GM11168 (cell line): ENCODE results near the gene CELSR1.
"Not testable (repeated sequence)": the region's sequence is repeated elsewhere in the genome, so short reads cannot be mapped to it uniquely, and the experiment has no call there.

Experiments used
- in situ Hi-C: fragments of 300-500 bp; cut with MboI; formaldehyde crosslinking; loops from one replicate; pipeline ENCODE4 v1.12.0; 2022; ENCODE audit warnings: low sequenced_read_pairs; ENCODE audit not compliant: unreplicated experiment

Gene CELSR1

DNA sequence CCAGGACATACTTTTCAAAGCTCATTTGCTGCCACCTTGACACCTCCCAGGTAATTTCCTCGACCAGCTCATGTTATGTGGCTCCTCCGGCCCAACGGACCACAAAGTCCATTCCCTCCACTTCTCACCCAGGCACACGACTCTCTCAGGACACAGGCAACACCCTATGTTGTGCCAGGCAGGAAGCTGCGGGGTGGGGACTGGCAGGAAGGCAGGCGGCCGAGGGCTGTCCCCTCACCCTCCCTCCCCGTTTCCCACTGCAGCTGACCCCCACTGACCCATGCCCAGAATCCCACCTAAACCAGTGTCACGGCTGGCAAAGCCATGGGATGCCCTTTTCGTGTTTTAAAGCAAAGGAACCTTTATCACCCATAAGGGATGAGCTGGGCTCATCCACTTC lies 20.8 kb downstream of the CELSR1 start:
- in situ Hi-C loops = no loop called here

DNA sequence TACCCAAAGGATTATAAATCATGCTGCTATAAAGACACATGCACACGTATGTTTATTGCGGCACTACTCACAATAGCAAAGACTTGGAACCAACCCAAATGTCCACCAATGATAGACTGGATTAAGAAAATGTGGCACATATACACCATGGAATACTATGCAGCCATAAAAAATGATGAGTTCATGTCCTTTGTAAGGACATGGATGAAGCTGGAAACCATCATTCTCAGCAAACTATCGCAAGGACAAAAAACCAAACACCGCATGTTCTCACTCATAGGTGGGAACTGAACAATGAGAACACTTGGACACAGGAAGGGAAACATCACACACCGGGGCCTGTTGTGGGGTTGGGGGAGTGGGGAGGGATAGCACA lies 21.3 kb downstream of the CELSR1 start:
- in situ Hi-C loops = not testable (repeated sequence)

DNA sequence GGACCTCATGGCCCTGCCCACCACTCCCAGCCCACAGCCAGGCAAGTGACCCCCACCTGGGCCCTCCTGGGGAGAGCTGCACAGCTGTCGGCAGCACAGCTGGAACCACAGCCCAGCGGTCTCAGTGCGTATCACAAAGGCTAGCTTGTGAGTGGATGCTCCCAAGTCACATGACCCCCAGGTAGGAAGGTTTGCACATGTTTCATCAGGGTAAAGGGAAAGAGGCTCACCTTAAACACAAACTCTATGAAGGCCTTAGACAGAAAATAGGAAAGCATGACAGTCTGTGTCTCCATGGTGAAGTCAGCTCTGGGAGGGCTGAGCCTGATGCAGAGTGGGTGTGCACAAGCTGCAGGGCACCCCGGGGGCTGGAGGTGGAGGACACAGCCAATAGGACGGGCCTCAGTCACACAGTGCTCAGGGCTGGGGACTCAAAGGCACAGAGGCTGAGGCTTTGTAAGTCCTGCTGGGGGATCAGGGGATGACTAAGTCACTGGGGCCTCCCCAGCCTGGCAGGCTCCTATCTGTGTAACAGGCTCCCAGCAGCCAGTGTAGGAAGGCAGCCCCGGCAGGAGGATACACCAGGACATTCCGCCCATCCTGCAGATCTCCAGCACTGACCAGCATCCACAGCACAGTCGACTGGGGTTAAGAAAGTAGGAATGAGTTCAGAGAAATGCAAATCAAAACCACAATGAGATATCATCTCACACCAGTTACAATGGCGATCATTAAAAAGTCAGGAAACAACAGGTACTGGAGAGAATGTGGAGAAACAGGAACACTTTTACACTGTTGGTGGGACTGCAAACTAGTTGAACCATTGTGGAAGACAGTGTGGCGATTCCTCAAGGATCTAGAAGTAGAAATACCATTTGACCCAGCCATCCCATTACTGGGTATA lies 22.0 kb downstream of the CELSR1 start:
- in situ Hi-C loops = no loop called here

DNA sequence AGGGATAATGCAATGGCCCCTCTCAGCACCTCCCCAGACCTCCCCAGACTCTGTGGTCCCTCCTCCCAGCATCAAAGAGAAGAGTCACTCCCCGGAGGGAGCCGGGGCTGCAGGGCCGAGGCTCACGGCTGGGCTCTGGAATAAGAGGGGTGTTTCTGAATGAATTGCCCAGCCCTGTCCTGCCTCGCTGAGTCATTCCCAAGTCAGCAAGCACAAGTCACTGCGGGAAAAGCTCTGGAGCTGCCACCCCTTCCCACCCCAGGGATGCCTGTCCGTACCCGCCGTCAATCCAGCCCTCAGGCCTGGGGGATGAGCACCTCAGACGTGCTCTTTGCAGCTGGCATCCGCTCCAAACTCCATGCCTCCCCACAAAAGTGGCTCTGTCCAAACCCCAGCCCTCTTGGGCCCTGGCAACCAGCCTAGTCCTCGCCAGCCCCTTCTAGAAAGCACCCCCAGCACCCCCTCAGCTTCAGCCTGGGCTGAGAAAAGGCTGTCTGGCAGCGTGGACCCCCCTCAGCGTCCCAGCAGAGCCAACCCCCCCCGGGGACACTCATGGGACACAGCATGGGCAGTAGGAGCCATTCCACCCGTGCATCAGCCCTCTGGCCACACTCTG lies 22.7 kb downstream of the CELSR1 start:
- in situ Hi-C loops = no loop called here

DNA sequence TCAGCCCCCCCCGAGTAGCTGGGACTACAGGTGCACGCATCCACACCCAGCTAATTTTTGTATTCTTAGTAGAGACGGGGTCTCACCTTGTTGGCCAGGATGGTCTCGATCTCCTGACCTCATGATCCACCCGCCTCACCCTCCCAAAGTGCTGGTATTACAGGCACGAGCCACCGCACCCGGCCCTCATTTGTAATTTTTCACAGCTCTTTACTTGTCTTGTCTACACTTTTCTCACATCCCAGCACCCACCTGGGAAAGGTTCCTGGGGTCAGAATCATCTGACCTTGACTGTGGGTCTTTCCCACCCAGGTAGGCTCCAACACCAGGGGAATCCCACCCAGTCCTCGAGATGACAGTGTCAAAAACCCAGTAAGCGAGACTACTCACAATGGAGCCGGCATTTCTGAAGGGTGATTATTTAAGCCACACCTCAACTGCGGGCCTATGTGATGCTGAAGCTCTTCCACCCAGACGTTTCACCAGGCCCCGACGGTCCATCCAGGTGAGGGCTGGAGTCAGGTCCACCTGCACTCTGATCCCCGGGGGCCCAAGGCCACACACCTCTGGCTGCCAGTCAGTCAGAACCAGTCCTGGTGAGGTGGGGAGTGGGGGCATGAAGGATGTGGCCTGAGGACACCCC lies 23.4 kb downstream of the CELSR1 start:
- in situ Hi-C loops = no loop called here

DNA sequence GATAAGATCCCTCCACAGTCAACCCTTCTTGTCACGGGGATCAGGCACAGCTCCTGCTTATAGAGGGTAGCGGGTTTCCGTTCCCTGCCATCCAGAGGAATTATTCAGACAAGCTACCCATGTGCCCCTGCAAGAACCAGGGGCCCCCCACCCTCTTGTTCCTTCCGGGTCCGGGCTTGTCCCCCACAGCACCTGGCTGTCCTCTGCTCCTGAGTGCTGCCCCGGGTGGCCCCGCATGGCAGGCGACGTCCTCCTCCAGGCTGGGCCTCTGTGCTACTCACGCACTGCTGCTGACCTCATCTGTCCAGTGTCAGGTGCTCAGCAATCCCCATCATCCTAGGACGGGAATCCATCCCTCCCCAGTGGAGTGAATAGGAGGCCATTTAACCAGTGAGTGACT lies 24.7 kb downstream of the CELSR1 start:
- in situ Hi-C loops = no loop called here

DNA sequence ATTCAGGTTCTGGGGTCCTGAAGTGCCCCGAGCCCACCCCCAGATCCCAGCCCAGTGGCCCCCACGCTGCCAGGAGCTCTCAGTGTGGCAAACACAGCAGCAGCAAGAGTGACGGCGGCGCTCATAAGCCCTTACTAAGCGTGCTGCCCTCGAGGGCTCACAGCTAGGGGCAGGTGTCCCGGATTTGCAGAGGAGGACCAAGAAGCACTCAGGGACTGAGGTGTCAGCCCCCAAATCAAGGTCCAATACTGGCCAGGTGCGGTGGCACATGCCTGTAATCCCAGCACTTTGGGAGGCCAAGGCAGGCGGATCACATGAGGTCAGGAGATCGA lies 25.4 kb downstream of the CELSR1 start:
- in situ Hi-C loops = no loop called here

DNA sequence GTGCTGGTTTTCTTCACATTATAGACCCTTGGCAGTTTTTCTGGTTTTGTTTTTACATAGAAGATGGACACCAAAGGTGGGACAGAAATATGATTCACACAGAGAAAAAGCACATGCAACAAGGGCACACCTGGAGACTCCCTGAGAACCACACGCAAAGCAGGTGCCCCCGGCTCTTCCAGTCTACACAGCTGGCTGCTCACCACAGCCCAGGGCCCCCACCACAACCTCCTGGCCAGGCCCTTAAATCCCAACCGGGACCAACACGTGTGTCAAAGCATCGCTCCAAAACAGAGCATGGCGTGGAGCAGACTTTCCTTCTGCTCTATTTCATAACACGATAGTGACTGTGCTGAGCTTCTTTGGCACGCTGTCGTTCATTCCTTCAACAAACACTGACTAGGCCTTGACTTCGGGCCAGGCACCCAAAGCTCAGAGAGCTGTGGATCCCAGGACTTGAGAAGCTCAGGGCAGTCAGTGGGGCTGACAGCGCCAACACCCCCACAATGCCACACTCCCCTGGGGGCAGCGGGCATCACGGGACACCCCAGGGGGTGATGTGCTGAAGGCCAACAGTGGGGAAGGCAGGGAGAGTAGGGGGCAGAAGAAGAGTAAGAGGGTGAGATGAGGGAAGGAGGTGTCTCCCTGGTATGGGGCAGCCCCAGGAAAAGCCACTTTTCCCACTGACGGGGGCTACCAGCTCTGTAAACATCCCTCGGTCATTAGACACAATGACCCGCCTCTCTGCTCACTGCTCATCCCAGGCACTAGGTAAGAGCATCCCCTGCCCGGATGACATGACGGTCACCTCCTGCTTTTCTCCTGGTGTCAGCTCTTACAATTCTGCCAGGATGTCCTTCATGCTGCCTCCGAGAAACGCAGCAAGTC lies 26.0 kb downstream of the CELSR1 start:
- in situ Hi-C loops = no loop called here

DNA sequence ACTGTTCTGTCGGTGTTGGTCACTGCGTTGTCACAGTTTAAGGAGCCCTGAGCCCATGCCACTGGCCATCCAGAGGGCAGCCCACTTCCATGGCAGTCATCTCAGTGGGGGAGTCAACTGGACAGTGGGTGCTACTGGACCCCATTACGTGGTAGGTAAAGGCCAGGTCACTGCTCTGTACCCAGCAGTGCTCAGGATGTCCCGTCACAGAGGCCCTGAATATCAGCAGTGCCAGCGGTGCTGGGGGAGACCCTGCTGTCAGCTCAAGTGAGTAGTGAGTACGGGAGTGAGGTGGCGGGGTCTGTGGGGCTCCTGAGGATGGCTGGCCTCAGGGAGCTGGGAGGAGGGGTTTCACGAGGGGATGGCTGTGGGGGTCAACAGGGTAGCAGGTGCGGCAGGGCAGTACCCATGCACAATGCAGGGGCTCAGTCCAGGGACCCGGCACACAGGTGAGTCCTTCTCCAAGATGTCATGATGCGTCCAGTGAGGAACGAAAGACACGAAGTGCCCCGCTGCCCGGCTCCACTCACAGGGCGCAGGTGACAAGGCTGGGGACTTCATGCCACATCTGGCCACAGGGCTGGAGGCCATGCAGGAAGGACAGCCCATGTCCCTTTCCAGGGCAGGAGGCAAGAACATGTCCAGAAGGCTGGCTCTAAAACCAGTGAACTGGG lies 27.9 kb downstream of the CELSR1 start:
- in situ Hi-C loops = no loop called here

DNA sequence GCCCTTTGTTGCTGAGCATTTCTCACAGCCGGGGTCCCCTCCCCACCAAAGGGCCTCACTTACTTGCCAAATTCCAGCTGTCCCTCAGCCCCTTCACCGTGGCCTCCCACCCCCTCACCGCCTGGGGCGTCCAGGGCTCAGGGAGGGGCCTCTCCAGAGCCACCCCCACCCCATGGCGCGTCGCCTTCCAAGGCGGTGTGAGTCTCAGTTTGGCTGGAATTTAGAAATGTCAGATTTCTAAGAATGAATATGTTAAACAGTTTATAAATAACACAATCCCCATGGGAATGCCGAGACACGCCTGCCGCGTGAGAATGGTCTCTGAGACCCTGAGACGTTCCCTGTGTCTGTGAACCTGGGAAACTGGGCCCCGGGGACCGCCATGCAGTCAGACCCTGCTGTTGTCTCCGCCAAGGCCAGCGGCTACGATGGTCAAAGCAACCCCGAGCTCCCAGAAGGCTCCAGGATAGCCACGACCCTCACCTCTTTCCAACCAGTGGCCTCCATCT lies 28.9 kb downstream of the CELSR1 start:
- in situ Hi-C loops = no loop called here

DNA sequence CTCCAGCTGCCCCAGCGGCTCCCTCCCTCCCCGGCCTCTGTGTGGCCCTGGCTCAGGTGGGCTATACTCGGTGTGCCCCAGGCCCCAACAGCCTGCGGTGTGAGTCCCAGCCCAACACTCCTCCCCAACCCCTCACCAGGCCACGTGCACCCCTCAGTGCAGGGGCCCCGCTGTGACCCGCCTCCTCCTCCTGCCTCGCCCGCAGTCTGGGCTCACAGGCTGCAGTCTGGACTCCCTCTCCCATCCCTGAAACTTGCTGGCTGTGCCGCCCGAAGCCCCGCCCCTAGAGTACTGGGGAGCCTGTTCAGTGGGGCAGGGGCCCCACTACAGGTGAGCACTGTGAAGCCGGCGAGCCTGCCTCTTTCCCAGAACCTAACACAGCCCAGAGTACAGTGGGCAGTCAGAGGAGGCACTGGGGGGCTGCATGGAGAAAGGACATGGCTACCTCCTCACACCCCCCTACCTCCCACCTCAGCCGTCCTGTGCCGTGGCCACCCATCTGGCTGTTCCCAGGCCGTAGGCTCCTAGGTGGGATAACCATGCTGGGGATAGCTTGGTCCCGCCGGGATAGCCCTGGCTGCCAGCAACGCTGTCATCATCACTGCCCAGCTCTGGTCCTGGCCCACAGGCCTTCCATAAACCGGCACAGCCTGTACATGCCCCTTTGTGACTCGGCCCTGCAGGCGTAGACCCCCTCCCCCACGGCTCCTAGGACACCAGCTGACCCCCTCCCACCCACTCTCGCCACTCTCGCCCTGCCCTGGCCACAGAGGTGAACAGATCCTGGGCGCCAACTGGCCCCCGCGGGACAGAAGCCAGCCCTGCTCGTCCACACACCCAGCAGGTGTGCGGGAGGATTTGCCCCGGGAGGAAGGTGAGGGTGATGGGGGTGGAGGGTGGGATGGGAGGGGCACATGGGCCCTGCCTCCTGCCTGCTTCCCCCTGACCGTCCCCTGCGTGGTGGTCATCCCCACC lies 29.7 kb downstream of the CELSR1 start:
- in situ Hi-C loops = no loop called here

DNA sequence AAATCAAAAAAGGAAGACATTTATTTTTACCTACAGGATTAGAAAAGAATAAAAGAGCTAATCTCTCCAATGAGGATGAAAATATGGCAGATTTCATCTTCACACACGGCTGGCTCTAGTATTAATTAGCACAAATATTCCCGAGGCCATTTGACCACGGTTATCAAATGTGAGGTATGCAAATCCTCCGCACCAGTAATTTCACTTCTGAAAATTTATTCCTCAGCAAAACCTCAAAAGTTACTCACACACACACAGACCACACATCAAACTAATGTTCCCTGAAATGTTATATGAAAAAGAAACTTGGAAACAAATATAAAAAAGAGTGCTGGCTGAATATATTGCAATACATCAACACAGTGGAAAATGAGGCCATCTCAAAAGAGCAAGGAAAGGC lies 32.8 kb downstream of the CELSR1 start:
- in situ Hi-C loops = no loop called here

DNA sequence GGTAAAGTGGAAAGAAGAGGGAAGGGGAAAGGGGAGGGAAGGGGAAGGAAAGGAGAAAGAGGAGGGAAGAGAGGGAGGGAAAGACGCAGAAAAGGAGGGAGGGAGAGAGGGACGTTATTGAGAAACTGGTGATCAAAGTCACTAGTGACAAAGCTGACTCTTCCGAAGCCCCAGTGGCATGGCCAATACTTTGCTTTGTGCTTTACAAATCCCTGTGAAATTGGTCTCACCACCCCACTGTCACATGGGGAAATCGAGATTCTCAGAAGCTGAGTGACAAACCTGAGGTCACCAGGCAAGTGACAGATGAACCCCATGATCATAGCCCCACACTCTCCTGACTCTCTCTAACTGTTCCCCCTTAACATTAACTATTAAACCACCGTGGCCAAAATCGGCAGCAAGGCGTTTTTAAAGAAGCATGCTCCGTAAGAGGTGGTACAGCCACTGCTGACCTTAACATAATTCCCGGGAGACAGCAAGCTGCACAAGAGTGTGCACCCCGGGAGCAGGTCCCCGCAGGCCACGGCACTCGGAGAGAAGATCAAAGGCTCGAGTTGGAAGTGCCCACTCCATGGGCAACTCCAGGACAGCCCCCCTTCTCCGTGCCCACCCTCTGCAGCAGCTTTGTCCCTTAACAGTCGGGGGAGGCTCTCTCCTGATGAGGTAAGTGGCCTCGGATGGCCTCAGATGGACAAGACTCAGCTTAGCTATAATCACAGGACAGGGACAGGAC lies 34.8 kb downstream of the CELSR1 start:
- in situ Hi-C loops = no loop called here

DNA sequence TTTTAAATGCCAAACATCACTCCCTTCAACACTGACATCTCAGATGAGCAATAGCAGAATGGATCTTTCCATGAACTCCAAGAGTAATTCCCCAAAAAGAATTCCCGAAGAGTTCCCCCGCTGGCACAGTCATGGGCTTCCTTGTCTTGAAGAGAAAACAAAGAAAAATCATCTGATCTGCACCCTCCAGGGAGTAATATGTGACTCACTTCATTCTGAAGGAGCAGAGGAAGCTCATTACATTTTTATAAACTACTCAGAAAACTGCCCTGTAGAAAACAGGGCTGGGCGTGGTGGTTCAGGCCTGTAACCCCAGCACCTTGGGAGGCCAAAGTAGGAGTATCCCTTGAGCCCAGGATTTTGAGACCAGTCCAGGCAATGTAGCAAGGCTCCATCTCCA lies 35.7 kb downstream of the CELSR1 start:
- in situ Hi-C loops = no loop called here

DNA sequence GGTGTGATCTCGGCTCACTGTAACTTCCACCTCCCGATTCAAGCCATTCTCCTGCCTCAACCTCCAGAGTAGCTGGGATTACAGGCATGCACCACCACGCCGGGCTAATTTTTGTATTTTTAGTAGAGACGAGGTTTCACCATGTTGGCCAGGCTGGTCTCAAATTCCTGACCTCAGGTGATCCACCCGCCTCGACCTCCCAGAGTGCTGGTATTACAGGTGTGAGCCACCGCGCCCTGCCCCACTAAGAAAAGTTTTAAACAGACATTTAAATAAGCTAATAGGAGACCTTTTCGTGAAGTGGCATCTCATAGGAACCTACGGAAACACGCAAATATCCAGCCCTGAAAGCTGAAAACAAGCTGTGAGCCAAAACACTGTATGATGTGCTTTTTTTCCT lies 36.2 kb downstream of the CELSR1 start:
- in situ Hi-C loops = not testable (repeated sequence)

DNA sequence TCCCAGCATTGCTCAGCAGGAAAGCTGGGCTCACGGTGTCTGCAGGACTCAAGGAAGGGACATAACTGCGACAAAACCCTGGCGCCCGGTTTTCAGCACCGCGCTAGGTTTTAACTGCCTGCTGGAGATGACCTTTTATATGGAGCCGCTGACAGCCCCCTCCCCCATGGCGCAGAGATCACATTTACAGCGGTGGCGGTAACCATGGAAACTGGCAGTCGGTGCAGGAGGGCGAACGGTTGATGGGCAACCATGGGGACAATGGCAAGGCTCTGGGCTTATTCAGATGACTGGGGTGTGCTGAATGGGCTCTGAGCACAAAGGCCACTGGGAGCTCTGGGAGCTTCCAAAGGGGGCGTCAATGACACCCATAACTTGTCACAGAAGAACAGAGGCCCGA lies 37.2 kb downstream of the CELSR1 start:
- in situ Hi-C loops = no loop called here

DNA sequence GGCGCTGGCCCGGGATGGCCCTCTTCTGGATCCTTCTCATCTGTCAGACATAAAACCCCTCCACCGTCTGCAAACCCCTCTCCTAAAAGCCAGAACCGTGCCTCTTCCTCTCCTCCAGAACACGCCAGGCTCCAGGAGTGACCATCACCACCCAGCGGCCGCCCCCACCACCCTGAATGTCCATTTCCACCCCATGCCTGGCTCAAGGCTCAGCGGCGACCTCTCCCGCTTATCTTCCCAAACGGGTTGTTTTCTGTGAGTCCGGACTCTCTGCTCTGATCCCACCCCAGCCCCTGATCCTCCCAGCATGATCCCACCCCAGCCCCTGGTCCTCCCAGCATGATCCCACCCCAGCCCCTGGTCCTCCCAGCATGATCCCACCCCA lies 37.6 kb downstream of the CELSR1 start:
- in situ Hi-C loops = no loop called here

DNA sequence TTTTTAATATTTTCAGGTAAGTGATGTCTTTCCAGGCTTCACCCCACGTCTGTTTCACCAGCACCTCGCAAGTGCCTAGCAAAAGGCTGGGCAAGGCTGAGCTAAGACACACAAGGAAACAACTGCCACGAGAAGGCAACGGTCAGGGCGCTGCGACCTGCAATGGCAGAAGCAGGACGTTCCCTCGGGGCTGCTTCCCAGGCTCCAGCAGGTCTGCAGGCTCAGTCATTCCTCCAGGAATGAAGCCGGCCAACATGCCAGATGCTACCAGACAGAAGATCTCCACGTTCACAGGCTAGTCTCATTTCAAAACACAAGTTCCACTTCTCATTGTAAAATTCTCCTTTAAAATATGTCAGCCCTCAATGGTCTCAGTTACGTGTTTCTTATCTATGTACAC lies 45.5 kb downstream of the CELSR1 start:
- in situ Hi-C loops = no loop called here
